Uterus (tissue), 2 donors: ENCODE data around the gene PGLYRP4.

ENCODE experiments used
- POLR2A ChIP-seq, 2 donors: fragments of 450-650 bp; IDR thresholded peaks; one replicate each; pipeline ENCODE4 v1.6.1; 2016; ENCODE audit warnings: antibody characterized with exemption in 2 of 2, mild to moderate bottlenecking in 1 of 2, moderate library complexity in 1 of 2
- TF ChIP-seq, protein P1 (sequence below), 4 experiments: fragments of 200-600 bp in 2 of 4; fragments of 450-650 bp in 2 of 4; sonication (generic) in 2 of 4; IDR thresholded peaks; one replicate each; pipeline ENCODE4 v1.5.1; 2016 to 2019; ENCODE audit warnings: antibody characterized with exemption in 4 of 4, mild to moderate bottlenecking in 2 of 4, moderate library complexity in 1 of 4

DNA sequence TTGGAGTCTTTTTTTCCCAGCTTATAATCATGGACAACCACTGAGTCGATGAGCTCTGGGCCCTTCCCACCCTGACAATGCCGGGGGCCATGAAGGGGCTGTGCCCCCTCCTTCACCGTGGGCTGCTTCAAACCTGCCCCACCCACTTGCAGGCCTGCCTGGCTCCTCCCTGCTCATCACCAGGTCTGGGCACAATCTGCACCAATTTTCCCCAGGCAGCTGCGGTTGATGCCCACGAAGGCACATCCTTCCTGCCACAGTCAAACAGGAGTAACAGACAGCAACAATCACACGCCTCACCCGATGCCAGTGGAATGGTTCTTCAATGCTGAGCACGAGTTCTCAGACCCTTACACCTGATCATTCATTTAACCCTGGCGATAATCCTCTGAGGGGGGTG lies 54.8 kb downstream of the PGLYRP4 start:
- TF ChIP-seq, protein P1, sequence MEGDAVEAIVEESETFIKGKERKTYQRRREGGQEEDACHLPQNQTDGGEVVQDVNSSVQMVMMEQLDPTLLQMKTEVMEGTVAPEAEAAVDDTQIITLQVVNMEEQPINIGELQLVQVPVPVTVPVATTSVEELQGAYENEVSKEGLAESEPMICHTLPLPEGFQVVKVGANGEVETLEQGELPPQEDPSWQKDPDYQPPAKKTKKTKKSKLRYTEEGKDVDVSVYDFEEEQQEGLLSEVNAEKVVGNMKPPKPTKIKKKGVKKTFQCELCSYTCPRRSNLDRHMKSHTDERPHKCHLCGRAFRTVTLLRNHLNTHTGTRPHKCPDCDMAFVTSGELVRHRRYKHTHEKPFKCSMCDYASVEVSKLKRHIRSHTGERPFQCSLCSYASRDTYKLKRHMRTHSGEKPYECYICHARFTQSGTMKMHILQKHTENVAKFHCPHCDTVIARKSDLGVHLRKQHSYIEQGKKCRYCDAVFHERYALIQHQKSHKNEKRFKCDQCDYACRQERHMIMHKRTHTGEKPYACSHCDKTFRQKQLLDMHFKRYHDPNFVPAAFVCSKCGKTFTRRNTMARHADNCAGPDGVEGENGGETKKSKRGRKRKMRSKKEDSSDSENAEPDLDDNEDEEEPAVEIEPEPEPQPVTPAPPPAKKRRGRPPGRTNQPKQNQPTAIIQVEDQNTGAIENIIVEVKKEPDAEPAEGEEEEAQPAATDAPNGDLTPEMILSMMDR (IDR thresholded peaks at IDR 0.05), result no peak
- no peak for TF ChIP-seq POLR2A (IDR thresholded peaks at IDR 0.05)
